ENCODE results near the gene EIF2B2.

The EIF2B2 gene

DNA sequence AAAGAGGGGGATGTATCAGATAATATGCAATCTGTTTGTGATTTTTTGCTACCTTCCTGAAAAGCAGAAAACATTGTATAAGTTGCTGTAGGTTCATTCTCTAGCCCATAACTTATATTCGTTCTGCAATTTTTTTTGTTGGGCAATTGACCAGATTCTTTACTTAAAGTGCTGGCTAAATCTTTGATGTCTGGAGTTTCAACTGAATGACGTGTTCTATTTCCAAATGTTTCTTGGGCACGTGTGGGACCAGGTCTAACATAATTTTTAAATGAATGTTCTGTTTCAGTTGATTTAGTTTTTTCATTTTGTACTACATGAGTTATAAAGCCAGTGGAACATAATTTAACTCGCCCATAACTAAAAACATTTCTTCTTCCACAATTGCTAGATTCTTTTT lies 44.8 kb downstream of the EIF2B2 start:
- no peak for DNase-seq

DNA sequence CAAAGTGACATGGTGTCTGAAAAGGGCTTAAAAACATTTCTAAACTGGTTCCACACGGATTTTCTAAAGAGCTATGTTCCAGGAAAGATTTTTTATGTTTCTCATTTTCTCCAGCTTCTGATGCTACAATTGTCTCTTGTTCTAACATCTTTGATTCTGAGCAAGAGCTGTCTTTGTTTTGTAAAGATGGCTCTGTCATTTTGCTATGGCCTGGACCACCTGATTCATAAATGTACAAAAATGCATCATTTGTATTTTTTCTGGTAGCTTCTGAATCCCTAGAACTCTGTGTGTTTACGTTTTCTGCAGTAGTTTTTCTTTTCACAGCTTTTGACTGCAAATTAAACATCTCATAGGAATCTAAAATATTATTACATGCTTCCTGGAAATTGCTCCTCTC lies 45.4 kb downstream of the EIF2B2 start:
- DNase-seq = no peak

DNA sequence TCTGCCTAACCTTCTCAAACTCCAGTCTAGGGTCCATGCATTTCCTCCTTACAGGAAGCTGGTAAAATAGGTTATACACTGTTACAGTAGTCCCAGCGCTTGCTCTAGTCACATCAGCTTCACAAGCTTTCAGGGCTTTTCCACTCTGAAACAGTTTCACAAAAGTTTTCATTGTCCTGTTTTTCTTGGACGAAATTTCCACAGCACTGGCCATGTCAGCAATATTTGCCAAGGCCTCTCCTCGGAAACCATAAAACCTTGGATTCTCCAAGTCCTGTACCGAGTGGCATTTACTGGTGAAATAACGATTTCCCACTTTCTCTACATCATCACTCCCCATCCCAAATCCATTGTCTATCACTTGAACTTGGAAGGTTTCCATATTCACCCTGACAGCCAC lies 46.4 kb downstream of the EIF2B2 start:
- DNase-seq = no peak

DNA sequence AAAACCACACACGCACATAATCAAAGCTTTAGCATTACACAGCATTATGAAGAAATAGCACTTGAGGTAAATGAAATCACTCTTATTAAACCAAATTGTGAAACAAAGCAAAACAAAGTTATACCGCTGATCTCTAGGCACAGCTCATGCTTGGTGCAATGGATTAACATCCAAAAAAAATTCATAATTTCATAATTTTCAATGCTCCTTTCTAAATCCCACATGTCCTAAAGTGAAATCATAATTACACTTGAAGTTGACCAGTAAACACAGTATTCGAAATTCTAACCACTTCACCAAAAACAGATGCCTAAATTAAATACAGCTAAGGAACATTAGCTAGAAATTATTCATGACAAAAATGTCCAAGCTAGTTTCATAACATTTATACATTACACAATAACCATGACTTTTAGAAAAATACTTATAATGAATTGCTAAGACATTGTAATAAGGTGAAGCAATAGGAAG lies 47.0 kb downstream of the EIF2B2 start:
- no peak for DNase-seq

DNA sequence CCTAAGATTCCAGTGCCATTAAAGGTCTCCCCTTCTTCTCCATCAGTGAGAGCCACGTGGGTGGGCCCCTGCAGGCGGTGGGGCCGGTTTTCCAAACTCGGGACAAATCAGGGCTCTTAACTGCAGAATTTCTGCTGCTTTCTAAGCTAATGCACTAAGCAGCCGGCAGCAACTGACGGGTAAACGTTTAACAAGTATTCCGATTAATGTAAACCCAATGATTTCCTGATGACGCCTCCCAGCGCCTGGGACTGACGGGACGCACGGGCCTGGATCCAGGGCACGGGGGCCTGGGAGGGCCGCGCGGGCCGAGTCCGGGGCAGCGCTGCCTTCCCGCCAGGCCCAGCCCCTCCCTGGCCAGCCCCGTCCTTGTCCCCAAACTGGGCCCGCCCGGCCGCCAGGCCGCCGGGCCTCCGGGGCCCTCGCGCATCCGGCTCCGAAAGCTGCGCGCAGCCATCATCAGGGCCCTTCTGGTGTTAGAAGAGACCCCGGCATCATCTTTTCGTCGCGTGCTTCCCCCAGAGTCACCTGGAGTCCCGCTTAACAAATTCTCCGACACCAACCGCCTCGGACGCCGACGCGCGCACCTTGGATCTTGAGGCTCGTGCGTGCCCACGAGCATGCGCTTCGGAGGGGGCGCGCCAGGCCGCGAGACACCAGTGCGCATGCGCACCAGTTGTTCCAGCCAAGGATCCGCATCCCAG lies 48.3 kb downstream of the EIF2B2 start, which contains the start of gene MLH3:
Gene MLH3, minus strand, starts transcription at position 616 of the 704 bp plus-strand sequence. CDS start 1,812 bp downstream, outside the sequence.
- peak; percentile 82 for DNase-seq

DNA sequence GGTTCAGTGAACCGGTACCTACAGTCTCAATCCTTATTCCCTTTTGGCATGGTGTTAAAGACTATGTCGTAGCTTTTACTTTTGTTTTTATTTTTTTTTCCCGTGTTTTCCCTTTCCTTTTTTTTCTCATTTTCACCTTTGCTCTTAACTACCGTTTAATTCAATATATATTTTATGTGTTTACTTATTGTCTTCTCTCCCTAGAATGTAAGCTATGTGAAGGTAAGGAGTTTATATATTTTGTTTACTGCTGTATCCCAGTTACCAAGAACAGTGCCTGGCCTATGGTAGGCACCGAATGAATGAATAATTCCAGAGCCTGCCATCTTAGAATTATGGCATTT lies 48.8 kb downstream of the EIF2B2 start:
- DNase-seq = no peak

DNA sequence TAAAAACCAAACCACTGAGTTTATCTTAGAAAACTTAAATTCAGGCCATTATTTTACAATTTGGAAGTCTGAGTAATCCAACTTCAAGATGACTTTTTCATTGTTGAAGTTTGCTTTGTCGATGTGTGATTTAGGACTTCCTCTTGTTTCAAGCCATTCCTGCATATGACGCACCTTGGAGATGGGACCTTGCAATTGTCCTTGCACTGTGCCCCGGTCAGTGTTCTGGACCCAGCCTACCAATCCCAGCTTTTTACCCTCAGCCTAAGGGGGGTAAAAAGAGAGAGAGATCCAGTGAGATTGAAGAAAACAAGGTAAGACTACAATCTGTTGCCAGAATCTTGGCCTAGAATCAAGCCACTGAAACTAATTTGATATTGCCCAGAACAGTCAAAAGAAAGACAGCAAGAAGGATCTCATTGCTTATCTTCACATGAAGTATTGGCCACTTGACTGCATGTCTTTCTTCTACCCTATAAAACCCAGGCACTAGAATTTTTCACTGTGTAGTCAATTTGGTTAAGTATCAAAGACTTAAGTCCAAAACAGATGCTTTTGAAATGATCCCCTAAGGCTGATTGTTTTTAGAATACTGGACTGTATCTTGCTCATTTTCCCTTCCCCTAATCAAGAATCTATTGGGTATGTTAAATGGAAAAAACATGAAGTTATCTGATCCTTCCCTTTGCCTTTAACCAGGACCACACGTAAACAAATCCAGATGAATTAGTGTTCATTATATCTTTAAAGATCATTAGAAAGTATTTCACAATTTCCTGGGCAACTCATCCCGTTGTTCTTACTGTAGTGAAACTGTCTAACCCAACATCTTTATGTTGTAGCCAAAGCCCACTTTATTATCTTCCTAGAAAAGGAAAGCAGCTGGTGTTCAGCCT lies 50.9 kb downstream of the EIF2B2 start:
- DNase-seq = no peak

DNA sequence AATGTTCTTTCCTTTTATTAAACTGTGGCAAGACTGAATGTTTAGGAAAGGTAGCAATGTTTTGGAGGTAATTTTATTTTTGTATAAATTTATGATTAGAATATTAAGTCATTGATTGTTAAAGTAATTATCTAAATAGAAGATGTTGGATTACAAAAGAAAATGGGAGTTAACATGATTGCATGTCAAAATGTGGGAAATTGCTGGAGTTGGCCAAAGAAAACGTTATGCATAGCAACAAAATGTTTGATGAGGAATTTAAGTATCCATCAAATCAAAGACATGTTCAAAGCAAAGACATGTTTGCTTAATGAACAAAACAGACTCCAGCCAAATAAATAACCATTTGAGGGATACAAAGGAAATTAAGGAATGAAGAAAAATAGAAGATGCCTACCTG lies 51.7 kb downstream of the EIF2B2 start:
- DNase-seq = no peak

DNA sequence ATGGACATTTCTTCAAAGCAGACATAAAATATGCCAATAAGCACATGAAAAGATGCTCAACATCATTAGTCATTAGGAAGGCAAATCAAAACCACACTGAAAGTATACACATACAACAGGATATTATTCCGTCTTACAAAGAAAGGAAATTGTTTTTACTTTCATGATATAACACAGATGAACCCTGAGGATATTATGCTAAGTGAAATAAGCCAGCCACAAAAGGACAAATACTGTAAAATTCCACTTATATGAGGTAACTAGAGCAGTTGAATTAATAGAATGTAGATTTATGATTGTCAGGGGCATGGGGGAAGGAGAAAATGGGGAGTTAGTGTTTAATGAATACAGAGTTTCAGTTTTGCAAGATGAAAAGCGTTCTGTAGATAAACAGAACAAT lies 56.9 kb downstream of the EIF2B2 start:
- no peak for DNase-seq

DNA sequence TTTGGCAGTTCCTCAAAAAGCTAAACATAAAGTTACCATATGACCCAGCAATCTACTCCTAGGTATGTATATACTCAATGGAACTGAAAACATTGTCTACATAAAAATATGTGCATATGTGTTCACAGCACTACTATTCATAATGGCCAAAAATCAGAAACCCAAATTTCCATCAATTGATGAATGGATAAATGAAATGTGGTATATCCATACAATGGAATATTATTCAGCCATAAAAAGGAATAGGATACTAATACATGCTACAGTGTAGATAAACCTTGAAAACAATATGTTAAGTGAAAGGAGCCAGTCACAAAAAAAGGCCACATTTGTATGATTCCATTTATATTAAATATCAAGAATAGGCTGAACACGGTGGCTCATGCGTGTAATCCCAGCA lies 57.7 kb downstream of the EIF2B2 start:
- DNase-seq = no peak
